Embryonic facial prominence (tissue), 1 donor: ENCODE measurements around the gene CTIF.

Experiments
- DNase-seq: peaks from one replicate; pipeline ENCODE4 v3.0.0-alpha.2; 2016; ENCODE audit errors: extremely low spot score

CTIF gene

GRCh38 chr18:48847807-48848486 lies 309.1 kb downstream of the CTIF start:
- DNase-seq = no peak

GRCh38 chr18:48848641-48849143 lies 309.9 kb downstream of the CTIF start:
- no peak for DNase-seq

- DNase-seq = no peak
Observed at GRCh38 chr18:48850822-48851598, 312.2 kb downstream of the CTIF start.

- DNase-seq = no peak
Observed at GRCh38 chr18:48851599-48851960, 312.7 kb downstream of the CTIF start.

- DNase-seq = no peak
Observed at GRCh38 chr18:48852292-48852691, 313.5 kb downstream of the CTIF start.

GRCh38 chr18:48852794-48853193 lies 314.0 kb downstream of the CTIF start:
- DNase-seq = no peak

- no peak for DNase-seq
Observed at GRCh38 chr18:48853588-48853987, 314.8 kb downstream of the CTIF start.

- no peak for DNase-seq
Observed at GRCh38 chr18:48854780-48855179, 315.9 kb downstream of the CTIF start.

GRCh38 chr18:48855422-48856377 lies 316.9 kb downstream of the CTIF start:
- no peak for DNase-seq

GRCh38 chr18:48857023-48857694 lies 318.3 kb downstream of the CTIF start:
- no peak for DNase-seq

GRCh38 chr18:48858676-48859075 lies 319.8 kb downstream of the CTIF start:
- no peak for DNase-seq

GRCh38 chr18:48859311-48860268 lies 320.8 kb downstream of the CTIF start:
- no peak for DNase-seq

- DNase-seq = peak; percentile 47
Observed at GRCh38 chr18:48860269-48861180, 321.7 kb downstream of the CTIF start.

- no peak for DNase-seq
Observed at GRCh38 chr18:48861181-48861708, 322.4 kb downstream of the CTIF start.

GRCh38 chr18:48862132-48862531 lies 323.3 kb downstream of the CTIF start:
- DNase-seq = no peak

- DNase-seq = no peak
Observed at GRCh38 chr18:48862678-48863270, 323.9 kb downstream of the CTIF start.

GRCh38 chr18:48863432-48864065 lies 324.7 kb downstream of the CTIF start:
- no peak for DNase-seq

- DNase-seq = no peak
Observed at GRCh38 chr18:48864876-48865275, 326.0 kb downstream of the CTIF start.
